ENCODE results near the gene UHRF2.

Gene UHRF2

GRCh38 chr9:6384732-6385131, 28.3 kb upstream of the UHRF2 start:
- WGBS (ENCODE audit: insufficient coverage) = no CpG with 5 or more reads among the region's 2 CpGs
- no peak overlapping the region for H3K27ac ChIP-seq (ENCODE audit: insufficient read depth in 1 of 2, low read depth in 1 of 2, low read length in 2 of 2, poor library complexity in 1 of 2, severe bottlenecking in 2 of 2)
- no peak for DNase-seq
- POLR2A ChIA-PET = no interaction called here
- H3K27me3 ChIP-seq (replicated peaks in 2 of 5; ENCODE audit: control insufficient read depth in 4 of 5, insufficient read depth in 5 of 5, low read length in 4 of 5) = no peaks in the 10 kb centered on the region
- no peaks in the 10 kb centered on the region for H3K4me1 ChIP-seq (ENCODE audit: control extremely low read depth in 1 of 4, control insufficient read depth in 4 of 4, insufficient read depth in 4 of 4, low read length in 3 of 4)
- H3K4me3 ChIP-seq (ENCODE audit: control insufficient read depth in 1 of 7, extremely low read depth in 1 of 7, insufficient read depth in 4 of 7, low read depth in 2 of 7, low read length in 6 of 7) = no peak overlapping the region
- CTCF ChIA-PET = no interaction called here
- H3K9me3 ChIP-seq (ENCODE audit: control extremely low read depth in 1 of 5, control insufficient read depth in 4 of 5, insufficient read depth in 2 of 5, low read depth in 1 of 5, low read length in 4 of 5) = no peaks in the 10 kb centered on the region
- H3K36me3 ChIP-seq (ENCODE audit: control insufficient read depth in 4 of 4, insufficient read depth in 4 of 4, low read length in 3 of 4) = no peaks in the 10 kb centered on the region

GRCh38 chr9:6399071-6399470, 13.9 kb upstream of the UHRF2 start:
- 90% methylated on average over 1 of the region's 2 CpGs for WGBS (ENCODE audit: insufficient coverage)
- no peak overlapping the region for H3K27ac ChIP-seq (ENCODE audit: insufficient read depth in 1 of 2, low read depth in 1 of 2, low read length in 2 of 2, poor library complexity in 1 of 2, severe bottlenecking in 2 of 2)
- H3K9me3 ChIP-seq (ENCODE audit: control extremely low read depth in 1 of 5, control insufficient read depth in 4 of 5, insufficient read depth in 2 of 5, low read depth in 1 of 5, low read length in 4 of 5) = no peaks in the 10 kb centered on the region
- no peak overlapping the region for H3K4me3 ChIP-seq (ENCODE audit: control insufficient read depth in 1 of 7, extremely low read depth in 1 of 7, insufficient read depth in 4 of 7, low read depth in 2 of 7, low read length in 6 of 7)
- H3K4me1 ChIP-seq (ENCODE audit: control extremely low read depth in 1 of 4, control insufficient read depth in 4 of 4, insufficient read depth in 4 of 4, low read length in 3 of 4) = no peaks in the 10 kb centered on the region
- no peaks in the 10 kb centered on the region for H3K27me3 ChIP-seq (replicated peaks in 2 of 5; ENCODE audit: control insufficient read depth in 4 of 5, insufficient read depth in 5 of 5, low read length in 4 of 5)
- no peaks in the 10 kb centered on the region for H3K36me3 ChIP-seq (ENCODE audit: control insufficient read depth in 4 of 4, insufficient read depth in 4 of 4, low read length in 3 of 4)
- POLR2A ChIA-PET = no interaction called here
- CTCF ChIA-PET = interaction anchor here (1.2 to 1.3 kb wide), 2 partner anchors 44 to 46 kb away, joined by 4 read pairs; no protein-coding TSS in a partner anchor
- DNase-seq = no peak

GRCh38 chr9:6405371-6405770, 7.6 kb upstream of the UHRF2 start:
- H3K4me3 ChIP-seq (ENCODE audit: control insufficient read depth in 1 of 7, extremely low read depth in 1 of 7, insufficient read depth in 4 of 7, low read depth in 2 of 7, low read length in 6 of 7) = no peak overlapping the region
- H3K9me3 ChIP-seq (ENCODE audit: control extremely low read depth in 1 of 5, control insufficient read depth in 4 of 5, insufficient read depth in 2 of 5, low read depth in 1 of 5, low read length in 4 of 5) = no peaks in the 10 kb centered on the region
- no peaks in the 10 kb centered on the region for H3K36me3 ChIP-seq (ENCODE audit: control insufficient read depth in 4 of 4, insufficient read depth in 4 of 4, low read length in 3 of 4)
- H3K27ac ChIP-seq (ENCODE audit: insufficient read depth in 1 of 2, low read depth in 1 of 2, low read length in 2 of 2, poor library complexity in 1 of 2, severe bottlenecking in 2 of 2) = no peak overlapping the region
- ChIA-PET CTCF (interaction anchor here (0.6 kb wide), 1 partner anchor 20 kb away, joined by 3 read pairs; no protein-coding TSS in a partner anchor), POLR2A (interaction anchor here (0.7 kb wide), 1 partner anchor 63 kb away, joined by 5 read pairs; no protein-coding TSS in a partner anchor)
- peaks cover 0 to 5% (median 0%) of the 10 kb centered on the region in 4 experiments for H3K4me1 ChIP-seq (ENCODE audit: control extremely low read depth in 1 of 4, control insufficient read depth in 4 of 4, insufficient read depth in 4 of 4, low read length in 3 of 4)
- no peak for DNase-seq
- no peaks in the 10 kb centered on the region for H3K27me3 ChIP-seq (replicated peaks in 2 of 5; ENCODE audit: control insufficient read depth in 4 of 5, insufficient read depth in 5 of 5, low read length in 4 of 5)

- Histone ChIP-seq H3K4me3 (ENCODE audit: control insufficient read depth in 1 of 7, extremely low read depth in 1 of 7, insufficient read depth in 4 of 7, low read depth in 2 of 7, low read length in 6 of 7) (no peak overlapping the region), H3K36me3 (ENCODE audit: control insufficient read depth in 4 of 4, insufficient read depth in 4 of 4, low read length in 3 of 4) (no peaks in the 10 kb centered on the region), H3K4me1 (ENCODE audit: control extremely low read depth in 1 of 4, control insufficient read depth in 4 of 4, insufficient read depth in 4 of 4, low read length in 3 of 4) (peaks cover 5 to 8% (median 7%) of the 10 kb centered on the region in 4 experiments), H3K27ac (ENCODE audit: insufficient read depth in 1 of 2, low read depth in 1 of 2, low read length in 2 of 2, poor library complexity in 1 of 2, severe bottlenecking in 2 of 2) (no peak overlapping the region), H3K9me3 (ENCODE audit: control extremely low read depth in 1 of 5, control insufficient read depth in 4 of 5, insufficient read depth in 2 of 5, low read depth in 1 of 5, low read length in 4 of 5) (no peaks in the 10 kb centered on the region), H3K27me3 (replicated peaks in 2 of 5; ENCODE audit: control insufficient read depth in 4 of 5, insufficient read depth in 5 of 5, low read length in 4 of 5) (no peaks in the 10 kb centered on the region)
- CTCF ChIA-PET = no interaction called here
- no peak for DNase-seq
- POLR2A ChIA-PET = no interaction called here
- 100% methylated on average over 1 of the region's 2 CpGs for WGBS (ENCODE audit: insufficient coverage)
These were observed 5.2 kb upstream of the UHRF2 start for GRCh38 chr9:6407778-6408177.

GRCh38 chr9:6408320-6408719, 4.7 kb upstream of the UHRF2 start:
- H3K4me3 ChIP-seq (ENCODE audit: control insufficient read depth in 1 of 7, extremely low read depth in 1 of 7, insufficient read depth in 4 of 7, low read depth in 2 of 7, low read length in 6 of 7) = no peak overlapping the region
- H3K9me3 ChIP-seq (ENCODE audit: control extremely low read depth in 1 of 5, control insufficient read depth in 4 of 5, insufficient read depth in 2 of 5, low read depth in 1 of 5, low read length in 4 of 5) = no peaks in the 10 kb centered on the region
- DNase-seq = no peak
- H3K27ac ChIP-seq (ENCODE audit: insufficient read depth in 1 of 2, low read depth in 1 of 2, low read length in 2 of 2, poor library complexity in 1 of 2, severe bottlenecking in 2 of 2) = no peak overlapping the region
- POLR2A ChIA-PET = interaction anchor here (0.6 kb wide), 1 partner anchor 56 kb away, joined by 8 read pairs; no protein-coding TSS in a partner anchor
- H3K27me3 ChIP-seq (replicated peaks in 2 of 5; ENCODE audit: control insufficient read depth in 4 of 5, insufficient read depth in 5 of 5, low read length in 4 of 5) = no peaks in the 10 kb centered on the region
- H3K36me3 ChIP-seq (ENCODE audit: control insufficient read depth in 4 of 4, insufficient read depth in 4 of 4, low read length in 3 of 4) = no peaks in the 10 kb centered on the region
- CTCF ChIA-PET = no interaction called here
- H3K4me1 ChIP-seq (ENCODE audit: control extremely low read depth in 1 of 4, control insufficient read depth in 4 of 4, insufficient read depth in 4 of 4, low read length in 3 of 4) = peaks cover 5 to 8% (median 7%) of the 10 kb centered on the region in 4 experiments
- WGBS (ENCODE audit: insufficient coverage) = 93% methylated on average over 4 of the region's 8 CpGs

GRCh38 chr9:6409811-6410210, 3.2 kb upstream of the UHRF2 start:
- POLR2A ChIA-PET = no interaction called here
- H3K4me1 ChIP-seq (ENCODE audit: control extremely low read depth in 1 of 4, control insufficient read depth in 4 of 4, insufficient read depth in 4 of 4, low read length in 3 of 4) = peaks cover 11 to 14% (median 12%) of the 10 kb centered on the region in 4 experiments
- no peak overlapping the region for H3K4me3 ChIP-seq (ENCODE audit: control insufficient read depth in 1 of 7, extremely low read depth in 1 of 7, insufficient read depth in 4 of 7, low read depth in 2 of 7, low read length in 6 of 7)
- CTCF ChIA-PET = no interaction called here
- no peak for DNase-seq
- no peaks in the 10 kb centered on the region for H3K27me3 ChIP-seq (replicated peaks in 2 of 5; ENCODE audit: control insufficient read depth in 4 of 5, insufficient read depth in 5 of 5, low read length in 4 of 5)
- no peaks in the 10 kb centered on the region for H3K9me3 ChIP-seq (ENCODE audit: control extremely low read depth in 1 of 5, control insufficient read depth in 4 of 5, insufficient read depth in 2 of 5, low read depth in 1 of 5, low read length in 4 of 5)
- WGBS (ENCODE audit: insufficient coverage) = 100% methylated on average over 3 of the region's 3 CpGs
- no peaks in the 10 kb centered on the region for H3K36me3 ChIP-seq (ENCODE audit: control insufficient read depth in 4 of 4, insufficient read depth in 4 of 4, low read length in 3 of 4)
- H3K27ac ChIP-seq (ENCODE audit: insufficient read depth in 1 of 2, low read depth in 1 of 2, low read length in 2 of 2, poor library complexity in 1 of 2, severe bottlenecking in 2 of 2) = no peak overlapping the region

- no peak overlapping the region for H3K4me3 ChIP-seq (ENCODE audit: control insufficient read depth in 1 of 7, extremely low read depth in 1 of 7, insufficient read depth in 4 of 7, low read depth in 2 of 7, low read length in 6 of 7)
- peaks cover 0 to under 1% (median 0%) of the 10 kb centered on the region in 4 experiments for H3K36me3 ChIP-seq (ENCODE audit: control insufficient read depth in 4 of 4, insufficient read depth in 4 of 4, low read length in 3 of 4)
- no peaks in the 10 kb centered on the region for H3K27me3 ChIP-seq (replicated peaks in 2 of 5; ENCODE audit: control insufficient read depth in 4 of 5, insufficient read depth in 5 of 5, low read length in 4 of 5)
- POLR2A ChIA-PET = interaction anchor here (0.6 kb wide), 1 partner anchor 498 kb away, joined by 3 read pairs; no protein-coding TSS in a partner anchor
- 80% methylated on average over 1 of the region's 4 CpGs for WGBS (ENCODE audit: insufficient coverage)
- peaks cover 16 to 21% (median 19%) of the 10 kb centered on the region in 4 experiments for H3K4me1 ChIP-seq (ENCODE audit: control extremely low read depth in 1 of 4, control insufficient read depth in 4 of 4, insufficient read depth in 4 of 4, low read length in 3 of 4)
- H3K9me3 ChIP-seq (ENCODE audit: control extremely low read depth in 1 of 5, control insufficient read depth in 4 of 5, insufficient read depth in 2 of 5, low read depth in 1 of 5, low read length in 4 of 5) = no peaks in the 10 kb centered on the region
- peak in 2 of 3 donors; percentile 34 to 54 for DNase-seq
- H3K27ac ChIP-seq (ENCODE audit: insufficient read depth in 1 of 2, low read depth in 1 of 2, low read length in 2 of 2, poor library complexity in 1 of 2, severe bottlenecking in 2 of 2) = no peak overlapping the region
- CTCF ChIA-PET = no interaction called here
These were observed 2.4 kb upstream of the UHRF2 start for GRCh38 chr9:6410633-6411032.
